GM18907 (cell line): Measurements from ENCODE around the gene PRKX.
"Not testable (repeated sequence)": the region's sequence is repeated elsewhere in the genome, so short reads cannot be mapped to it uniquely, and the experiment has no call there.

Experiments
- ATAC-seq: cut with Tn5 transposase; IDR thresholded peaks from one replicate; pipeline ENCODE4 v1.9.1; 2021; ENCODE audit warnings: mild to moderate bottlenecking, moderate library complexity; ENCODE audit not compliant: unreplicated experiment

Gene PRKX

DNA sequence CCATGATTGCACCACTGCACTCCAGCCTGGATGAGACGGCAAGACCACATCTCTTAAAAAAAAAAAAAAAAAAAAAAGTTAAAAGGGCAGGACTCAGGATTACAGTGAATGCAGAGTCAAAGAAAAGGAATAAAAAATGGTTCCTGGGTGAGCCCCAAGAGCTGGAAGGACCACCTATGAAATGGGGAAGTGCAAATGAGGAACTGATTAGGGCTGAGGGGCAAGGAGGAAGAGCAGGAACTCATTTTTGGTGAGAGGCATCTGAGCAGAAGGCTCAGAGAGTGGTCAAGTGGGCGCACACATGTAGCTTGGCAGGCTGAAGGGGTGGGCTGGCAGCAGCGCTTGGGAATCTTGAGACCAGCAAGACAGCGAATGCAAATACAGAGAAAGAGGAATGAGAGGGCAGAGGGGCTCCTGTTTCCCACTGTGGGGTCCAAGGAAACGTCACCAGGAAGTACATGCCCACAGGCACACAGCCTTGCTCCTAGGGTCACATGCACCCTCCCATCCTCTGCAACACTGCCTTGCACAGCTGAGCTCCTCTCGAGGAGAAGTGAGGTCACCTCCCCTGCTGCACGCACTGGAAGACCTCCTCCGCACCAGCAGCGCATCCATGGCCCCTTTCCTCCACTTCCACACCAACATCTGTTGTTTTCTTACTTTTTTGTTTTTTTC is 49.7 kb downstream of the PRKX start:
- ATAC-seq = peak; percentile 76

DNA sequence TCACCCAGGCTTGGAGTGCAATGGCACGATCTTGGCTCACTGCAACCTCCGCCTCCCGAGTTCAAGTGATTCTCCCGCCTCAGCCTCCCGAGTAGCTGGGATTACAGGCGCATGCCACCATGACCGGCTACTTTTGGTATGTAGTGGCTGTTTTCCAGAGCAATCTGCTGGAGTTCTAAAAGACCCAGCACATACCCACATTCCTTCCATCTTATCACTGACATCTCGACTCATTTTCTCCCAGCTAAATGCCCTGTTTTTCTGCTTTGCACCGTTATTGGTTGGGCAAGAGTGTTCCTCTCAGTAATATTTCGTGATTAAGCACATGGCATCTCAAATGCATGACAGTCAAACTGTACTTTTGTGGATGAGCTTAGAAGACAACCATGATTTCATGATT is 53.7 kb downstream of the PRKX start:
- ATAC-seq = no peak

DNA sequence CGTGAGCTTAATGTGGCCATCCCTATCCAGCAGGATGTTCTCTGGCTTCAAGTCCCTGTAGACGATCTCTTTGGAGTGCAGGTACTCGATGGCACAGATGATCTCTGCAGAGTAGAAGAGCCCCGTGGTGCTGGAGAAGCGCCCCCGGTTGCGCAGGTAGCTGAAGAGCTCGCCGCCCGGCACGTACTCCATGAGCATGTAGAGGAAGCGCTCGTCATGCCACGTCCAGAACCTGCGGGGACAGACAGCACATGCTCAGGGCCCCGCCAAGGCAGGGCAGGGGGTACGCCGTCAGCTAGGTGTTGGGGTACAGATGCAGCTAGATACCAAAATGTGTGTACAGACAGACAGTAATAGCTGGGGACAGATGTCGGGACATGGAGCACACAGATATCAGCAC is 58.3 kb downstream of the PRKX start:
- ATAC-seq = no peak

DNA sequence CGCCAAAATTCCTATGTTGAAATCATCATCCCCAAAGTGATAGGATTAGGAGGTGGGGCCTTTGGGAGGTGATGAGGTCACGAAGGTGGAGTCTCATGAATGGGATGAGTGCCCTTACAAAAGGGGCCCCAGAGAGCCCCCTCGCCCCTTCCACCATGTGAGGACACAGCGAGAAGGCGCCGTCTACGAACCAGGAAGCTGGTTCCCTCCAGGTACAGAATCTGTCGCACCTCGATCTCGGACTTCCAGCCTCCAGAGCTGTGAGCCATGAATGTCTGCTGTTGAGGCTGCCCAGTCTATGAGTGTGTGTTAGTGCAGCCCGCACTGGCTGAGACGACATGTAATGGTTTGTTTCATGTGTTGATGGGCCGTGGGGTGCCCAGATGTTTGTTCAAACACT is 60.3 kb downstream of the PRKX start:
- no peak for ATAC-seq

DNA sequence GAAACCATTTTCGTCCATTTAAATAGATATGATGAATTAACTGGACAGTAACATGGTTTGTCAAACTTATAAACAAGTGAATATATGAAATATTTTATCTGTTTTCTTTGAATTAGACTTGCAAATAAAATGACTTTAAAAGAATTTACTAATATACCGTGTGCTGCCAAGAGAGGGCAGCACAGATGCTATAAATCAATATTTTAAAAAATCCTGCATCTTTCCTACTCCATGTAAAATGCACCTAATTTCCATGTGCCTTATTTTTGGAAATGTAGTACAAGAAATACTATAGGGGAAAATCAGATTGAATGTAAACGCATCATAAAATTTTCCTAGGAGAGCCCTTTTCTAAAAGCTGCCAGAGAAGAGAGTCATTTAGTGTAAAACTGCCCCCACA is 62.2 kb downstream of the PRKX start:
- no peak for ATAC-seq

DNA sequence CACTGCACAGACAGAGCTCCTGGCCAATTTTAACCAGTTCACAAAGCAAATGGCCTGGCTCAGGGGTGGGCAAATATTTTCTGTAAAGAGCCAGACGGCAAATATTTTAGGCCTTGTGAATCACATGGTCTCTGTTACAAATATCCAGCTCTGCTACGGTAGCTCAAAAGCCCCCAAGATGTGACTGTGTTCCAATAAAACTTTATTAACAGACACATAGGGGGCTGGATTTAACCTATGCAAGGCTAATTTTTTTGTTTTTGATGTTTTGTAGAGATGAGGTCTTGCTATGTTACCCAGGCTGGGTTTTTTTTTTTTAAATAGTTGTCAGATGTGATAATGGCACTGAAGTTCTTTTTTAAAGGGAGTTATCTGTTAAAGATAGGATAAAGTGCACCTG is 65.4 kb downstream of the PRKX start:
- ATAC-seq = no peak

DNA sequence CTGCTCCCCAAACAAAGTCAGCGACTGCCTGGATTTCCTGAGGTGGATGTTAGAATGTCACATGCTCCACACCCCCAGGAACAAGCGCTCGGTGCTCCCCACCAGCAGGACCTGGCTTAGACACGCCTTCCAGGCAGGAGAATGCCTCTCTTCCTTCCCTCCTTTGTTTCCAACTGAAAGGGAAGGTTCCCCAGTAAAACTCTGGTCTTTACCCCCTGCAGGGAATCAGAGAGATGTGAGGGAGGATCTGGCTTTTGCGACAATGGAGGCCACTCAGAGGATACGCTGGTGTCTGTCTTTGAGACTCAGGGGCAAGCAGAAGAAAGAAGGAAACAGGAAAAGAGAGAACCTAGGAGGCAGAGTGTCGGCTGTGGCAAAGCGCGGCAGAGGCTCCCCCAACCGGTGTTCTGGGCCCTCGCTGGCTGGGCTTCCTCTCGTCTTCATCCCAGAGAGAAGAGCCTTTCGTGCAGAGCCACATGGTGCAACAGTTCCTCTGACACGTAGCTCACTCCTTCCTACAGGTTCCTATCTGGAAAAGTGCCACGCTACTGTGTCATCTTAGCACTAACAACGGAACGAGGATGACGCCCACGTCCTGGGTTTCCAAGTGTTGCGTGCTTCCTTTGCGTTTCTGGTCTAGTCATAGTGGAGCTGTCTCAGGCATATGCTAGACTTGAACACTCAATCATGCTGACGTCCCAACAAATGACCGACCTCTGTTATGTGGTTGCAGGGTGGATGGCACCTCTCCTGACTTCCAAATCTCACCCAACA is 73.4 kb downstream of the PRKX start:
- ATAC-seq = not testable (repeated sequence)

DNA sequence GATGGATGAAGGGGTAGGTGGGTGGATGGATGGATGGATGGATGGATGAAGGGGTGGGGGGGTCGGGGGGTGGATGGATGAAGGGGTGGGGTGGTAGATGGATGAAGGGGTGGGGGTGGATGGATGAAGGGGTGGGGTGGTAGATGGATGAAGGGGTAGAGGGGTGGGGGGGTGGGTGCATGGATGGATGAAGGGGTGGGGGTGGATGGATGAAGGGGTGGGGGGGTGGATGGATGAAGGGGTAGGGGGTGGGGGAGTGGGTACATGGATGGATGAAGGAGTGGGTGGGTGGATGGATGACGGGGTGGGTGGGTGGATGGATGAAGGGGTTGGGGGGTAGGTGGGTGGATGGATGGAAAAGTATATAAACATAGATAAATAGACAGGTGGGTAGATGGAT is 74.2 kb downstream of the PRKX start:
- ATAC-seq = no peak

DNA sequence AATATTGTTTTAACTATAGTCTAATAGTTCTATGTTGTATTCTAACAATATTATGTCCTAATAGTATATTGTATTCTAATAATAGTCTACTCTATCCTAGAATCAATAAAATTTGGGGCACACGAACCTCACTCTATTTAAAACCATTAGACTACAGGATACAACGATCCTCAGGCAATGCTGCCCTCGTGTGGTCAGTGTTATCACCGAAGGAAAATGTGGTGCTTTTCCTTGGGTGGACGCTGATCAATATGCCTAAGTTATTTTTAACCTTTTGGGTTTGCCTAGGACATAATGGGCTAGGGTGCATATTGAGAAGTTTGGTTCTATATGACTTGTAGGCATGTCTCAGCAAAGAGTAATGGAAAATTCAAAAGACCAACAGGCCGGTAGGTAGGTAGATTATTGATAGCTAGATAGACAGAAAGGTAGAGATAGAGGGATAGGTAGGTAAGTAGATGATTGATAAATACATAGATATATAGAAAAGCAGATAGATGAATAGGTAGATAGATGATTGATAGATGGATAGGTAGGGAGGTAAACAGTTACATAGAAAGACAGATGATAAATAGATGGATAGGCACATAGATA is 75.1 kb downstream of the PRKX start:
- peak; percentile 81 for ATAC-seq

DNA sequence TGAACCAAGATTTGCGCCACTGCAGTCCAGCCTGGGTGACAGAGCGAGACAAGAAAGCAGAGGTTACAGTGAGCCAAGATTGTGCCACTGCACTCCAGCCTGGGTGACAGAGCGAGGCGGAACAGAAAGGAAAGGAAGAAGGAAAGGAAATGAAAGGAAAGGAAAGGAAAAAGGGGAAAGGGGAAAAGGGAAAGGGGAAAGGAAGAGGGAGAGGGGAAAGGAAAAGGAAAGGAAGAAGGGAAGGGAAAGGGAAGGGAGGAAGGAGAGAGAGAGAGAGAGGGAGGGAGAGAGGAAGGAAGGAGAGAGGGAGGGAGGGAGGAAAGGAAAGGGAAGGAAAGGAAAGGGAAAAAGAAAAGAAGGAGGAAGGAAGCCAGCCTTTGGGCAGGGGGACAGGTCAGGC is 76.6 kb downstream of the PRKX start:
- ATAC-seq = no peak

DNA sequence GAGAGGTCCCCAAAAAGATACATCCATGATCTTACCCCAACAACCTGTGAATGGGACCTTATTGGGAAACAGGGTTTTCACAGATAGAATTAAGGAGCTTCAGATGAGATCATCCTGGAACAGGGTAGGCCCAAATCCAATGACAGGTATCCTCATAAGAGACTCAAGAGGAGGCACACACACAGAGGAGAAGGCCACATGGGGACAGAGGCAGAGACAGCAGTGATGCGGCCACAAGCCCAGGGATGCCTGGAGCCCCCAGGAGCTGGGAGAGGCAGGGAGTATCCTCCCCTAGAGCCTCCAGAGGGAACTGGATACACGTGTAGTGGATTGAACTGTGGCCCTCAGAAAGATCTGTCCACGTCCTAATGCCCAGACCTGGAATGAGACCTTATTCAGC is 82.3 kb downstream of the PRKX start:
- ATAC-seq = no peak

DNA sequence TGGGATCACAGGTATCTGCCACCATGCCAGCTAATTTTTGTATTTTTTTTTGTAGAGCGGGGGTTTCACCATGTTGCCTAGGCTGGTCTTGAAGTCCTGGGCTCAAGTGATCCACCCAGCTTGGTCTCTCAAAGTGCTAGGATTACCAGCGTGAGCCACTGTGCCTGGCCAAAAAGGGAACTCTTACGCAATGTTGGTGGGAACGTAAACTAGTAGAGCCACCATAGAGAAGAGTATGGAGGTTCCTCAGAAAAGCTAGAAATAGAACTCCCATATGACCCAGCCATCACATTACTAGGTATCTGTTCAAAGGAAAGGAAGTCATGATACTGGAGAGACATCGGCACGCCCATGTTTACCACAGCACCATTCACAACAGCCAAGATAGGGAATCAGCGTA is 85.9 kb downstream of the PRKX start:
- ATAC-seq = no peak

DNA sequence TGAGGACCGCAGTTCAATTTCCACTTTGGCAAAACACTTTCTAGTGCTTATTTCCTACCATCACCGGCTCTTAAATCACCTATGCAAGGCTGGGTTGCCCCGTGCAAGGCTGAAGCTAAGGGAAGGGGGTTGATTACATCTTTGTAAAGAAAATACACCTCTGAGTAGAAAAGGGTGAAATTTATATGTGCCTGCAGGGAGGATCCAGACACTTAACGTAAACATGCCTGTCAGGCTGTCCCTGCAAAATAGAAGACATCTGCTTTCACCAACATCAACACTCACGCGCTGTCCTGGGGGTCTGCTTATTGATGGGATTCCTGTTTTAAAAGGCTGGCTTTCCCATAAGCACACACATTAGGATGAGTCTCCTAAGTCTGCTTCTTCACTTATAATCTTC is 92.0 kb downstream of the PRKX start:
- ATAC-seq = no peak

DNA sequence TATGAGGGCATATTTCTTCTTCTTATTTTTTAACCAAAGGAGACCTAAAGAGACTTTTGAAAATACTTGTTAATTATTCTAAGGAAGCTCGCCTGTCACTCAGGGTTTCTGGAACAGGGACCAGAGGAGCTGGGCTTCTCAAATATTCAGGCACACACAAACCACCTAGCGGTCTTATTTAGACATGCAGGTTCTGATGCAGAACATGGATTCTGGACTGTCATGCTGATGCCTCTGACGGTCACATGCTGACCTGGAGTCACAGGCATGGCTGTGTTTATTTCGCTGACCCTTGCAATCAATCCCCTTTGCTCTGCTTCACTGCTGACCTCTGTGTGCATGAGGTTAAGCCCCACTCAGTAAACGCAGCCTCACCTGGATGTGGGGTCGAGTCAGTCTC is 101.7 kb downstream of the PRKX start:
- ATAC-seq = not testable (repeated sequence)

DNA sequence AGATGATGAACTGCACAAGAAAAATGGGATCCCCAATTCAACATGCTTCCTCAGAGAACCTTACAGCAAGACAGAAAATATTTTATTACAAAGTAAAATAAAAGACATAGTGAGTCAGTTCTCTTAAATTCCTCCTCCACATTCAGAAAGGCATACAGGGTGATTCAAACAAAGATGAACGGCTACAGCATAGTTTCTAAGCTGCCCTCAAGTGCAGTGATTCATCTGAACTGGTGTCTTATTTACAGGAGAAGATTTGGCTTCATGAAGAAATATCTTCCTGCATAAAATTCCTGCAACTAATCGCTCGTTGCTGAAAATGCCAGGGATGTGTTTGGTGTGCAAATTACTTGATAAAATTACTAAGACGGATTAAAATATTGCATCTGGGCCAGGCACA is 103.6 kb downstream of the PRKX start:
- no peak for ATAC-seq

DNA sequence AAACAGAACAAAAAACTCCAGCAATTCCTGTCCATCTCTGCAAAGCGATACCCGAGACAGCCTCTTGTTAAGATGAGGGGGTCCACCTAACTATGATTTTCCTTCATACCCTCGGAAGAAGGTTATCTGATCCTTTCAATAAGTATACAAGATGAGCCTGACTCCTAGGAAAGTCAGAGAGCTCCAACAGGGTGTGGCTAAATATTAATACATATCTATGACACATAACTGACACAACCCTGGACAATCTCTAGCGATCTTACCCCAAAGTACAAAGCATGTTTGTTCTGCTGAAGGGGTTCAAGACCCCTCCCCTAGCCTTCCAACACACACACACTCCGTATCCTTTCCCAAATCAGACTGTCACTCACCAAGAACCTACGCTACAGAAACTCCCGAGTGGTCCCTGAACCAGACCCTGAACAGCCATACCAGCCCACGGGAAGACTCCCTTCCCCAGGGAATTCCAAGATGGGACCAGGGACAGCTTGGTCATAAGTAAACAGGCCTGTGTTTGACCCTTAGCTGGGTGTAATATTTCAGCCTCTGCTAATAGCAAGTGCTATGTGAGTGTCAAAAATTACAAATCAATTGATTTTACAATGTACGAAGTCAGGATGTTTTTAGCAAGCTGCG is 110.3 kb downstream of the PRKX start:
- ATAC-seq = no peak

DNA sequence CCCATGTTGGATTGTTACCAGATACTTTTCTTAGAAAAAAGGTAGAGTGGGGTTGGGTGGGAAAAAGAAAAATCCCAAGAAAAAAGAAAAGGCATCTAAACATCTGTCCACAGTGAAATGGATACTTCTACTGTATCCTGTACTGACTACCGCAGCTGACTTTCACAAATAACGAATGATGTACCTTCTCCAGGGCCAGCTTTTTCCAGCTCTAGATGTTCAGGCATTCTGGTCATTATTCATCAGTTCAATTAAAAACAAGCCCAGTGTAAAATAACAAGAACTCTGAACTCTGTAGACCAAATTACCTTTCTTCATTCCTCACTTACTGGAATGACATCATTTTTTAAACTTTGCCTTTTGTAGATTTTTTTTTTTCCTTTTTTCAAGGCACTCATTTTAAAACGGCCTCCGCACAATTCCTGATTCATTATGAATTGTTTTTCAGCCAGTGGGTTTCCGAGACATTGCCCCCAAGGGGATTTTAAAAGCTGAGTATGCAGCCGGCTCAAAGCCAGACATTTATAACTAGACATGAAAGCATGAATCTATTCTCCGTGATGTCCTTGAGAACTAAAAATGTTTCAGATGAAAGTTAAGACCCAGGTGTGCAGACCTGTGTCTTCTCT is 113.5 kb downstream of the PRKX start:
- ATAC-seq = no peak

DNA sequence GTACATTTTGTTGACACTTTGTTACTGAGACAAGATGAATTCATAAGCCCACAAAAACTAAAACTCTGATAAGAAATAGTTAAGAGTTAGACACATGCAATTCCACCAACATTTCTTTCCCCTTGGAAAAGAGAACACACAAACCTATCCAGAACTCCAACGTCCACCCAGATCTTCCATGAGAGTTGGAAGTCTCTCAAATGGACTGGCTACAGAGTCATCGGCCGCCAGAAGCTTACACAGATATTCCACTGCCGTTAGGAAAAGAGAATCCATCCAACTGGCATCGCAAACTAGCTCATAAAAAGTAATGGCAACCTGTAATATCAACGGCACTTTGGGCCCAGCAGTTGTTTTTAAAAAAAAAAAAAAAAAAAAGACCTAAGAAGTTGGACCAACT is 114.7 kb downstream of the PRKX start:
- no peak for ATAC-seq

DNA sequence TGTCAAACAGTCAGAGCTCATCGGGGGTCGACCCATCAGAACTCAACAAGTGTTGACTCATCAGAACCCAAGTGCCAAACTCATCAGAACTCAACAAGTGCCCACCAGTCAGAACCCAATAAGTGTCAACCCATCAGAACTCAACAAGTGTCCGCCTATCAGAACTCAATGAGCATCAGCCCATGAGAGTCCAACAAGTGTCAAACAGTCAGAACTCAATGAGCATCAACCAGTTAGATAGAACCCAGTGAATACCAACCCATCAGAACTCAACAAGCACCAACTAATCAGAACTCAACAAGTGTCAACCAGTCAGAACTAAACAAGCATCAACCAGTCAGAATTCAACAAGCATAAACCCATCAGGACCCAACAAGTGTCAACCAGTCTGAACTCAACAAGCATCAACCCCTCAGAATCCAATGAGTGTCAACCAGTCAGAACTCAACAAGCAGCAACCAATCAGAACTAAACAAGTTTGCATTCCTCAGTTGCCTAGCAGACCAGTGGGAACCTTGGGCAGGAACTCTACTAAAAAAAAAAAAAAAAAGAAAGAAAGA is 115.3 kb downstream of the PRKX start:
- no peak for ATAC-seq

DNA sequence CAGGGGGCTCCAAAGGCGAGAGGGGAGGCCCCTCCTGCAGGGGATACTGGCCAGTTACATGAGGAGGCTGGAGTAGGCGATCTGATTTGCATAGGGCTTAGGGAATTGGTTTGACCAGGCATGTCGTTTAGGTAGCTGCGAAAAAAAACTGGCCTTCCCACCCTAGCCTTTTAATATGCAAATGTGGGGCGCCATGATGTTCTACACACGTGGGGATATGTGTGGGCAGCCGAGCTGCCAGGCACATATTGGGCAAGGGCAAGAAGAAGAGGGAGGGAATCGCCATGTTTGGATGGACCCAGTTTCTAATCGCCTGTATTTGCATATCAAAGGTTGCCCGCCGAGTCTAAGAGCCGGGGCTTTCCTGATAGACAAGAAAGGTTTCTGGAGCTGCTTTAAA is 121.3 kb downstream of the PRKX start:
- ATAC-seq = no peak

DNA sequence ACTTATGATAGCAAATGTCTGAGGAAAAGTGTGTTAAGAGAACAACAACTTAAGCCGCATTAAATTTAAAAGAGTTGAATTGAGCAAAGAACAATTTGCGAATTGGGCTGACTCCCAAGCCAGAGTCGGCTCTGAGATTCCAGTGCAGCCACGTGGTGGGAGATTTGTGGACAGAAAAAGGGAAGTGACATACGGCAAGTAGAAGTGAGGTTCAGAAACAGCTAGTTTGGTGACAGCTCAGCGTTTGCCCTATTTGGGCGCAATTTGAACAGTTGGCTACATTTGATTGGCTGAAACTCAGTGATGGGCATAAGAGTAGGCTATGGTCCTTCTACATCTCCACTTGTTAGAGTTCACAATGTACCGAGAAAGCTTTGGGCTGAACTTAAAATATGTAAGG is 124.0 kb downstream of the PRKX start:
- ATAC-seq = no peak
